HFF-Myc (cell line): ENCODE measurements around the gene ZNF865.
"Not testable (repeated sequence)": the region's sequence is repeated elsewhere in the genome, so short reads cannot be mapped to it uniquely, and the experiment has no call there.

Experiments
- DNase-seq: peaks from one replicate; pipeline ENCODE4 v3.0.0-alpha.2; 2011; ENCODE audit warnings: low read depth; ENCODE audit errors: extremely low read depth
- H3K4me3 ChIP-seq: replicated peaks from 2 replicates; pipeline ENCODE4 v1.5.1; 2011; ENCODE audit warnings: low read depth, mild to moderate bottlenecking, control low read depth, low read length
- TF ChIP-seq, protein P1 (sequence below): IDR thresholded peaks from 2 replicates; pipeline ENCODE4 v1.5.1; 2012; ENCODE audit warnings: mild to moderate bottlenecking, low read depth, low read length, control low read depth; ENCODE audit errors: missing control alignments

Gene ZNF865

DNA sequence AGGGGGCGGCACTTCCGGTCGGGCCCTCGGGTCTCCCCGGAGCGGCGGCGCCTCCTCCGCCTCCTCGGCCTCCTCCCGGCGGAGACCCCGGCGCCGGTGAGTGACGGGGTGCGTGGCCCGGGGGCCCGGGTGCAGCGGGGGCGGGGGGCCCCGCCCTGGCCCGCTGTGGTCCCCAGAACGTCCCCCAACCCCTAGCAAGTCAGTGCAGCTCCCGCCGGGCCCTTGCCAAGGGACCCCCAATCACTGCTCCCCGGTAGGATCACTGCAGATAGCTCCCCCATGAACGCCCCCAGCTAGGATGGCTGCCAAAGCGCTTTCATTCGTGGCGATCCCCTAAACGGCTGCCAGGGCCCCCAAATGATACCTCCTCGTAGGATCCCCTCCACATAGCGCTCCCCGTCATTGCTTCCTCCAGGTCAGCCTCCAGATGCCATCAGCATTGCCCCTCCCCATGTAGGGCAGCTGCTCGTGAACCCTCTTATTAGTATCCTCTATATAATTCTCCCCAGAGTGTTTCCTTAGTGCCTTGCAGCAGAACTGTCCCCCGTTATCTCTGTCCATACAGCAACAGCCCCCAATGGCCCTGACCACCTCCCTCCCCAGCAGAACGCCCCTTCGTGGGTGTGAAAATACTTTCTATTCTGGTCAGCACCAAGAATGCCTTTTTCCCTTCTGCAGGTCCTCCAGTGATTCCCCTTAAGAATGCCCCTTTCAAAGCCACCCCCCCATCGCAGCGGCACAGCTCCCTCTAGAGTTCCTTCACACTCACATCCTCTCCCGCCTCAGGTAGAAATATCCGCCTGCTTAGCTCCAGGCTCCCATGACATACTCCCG, at the start of gene ZNF865:
ZNF865 (plus strand) TSS at position 11 of the 834 bp plus-strand sequence. CDS start 7,972 bp downstream, outside the sequence.
- peak; percentile 66 for DNase-seq
- TF ChIP-seq, protein P1, sequence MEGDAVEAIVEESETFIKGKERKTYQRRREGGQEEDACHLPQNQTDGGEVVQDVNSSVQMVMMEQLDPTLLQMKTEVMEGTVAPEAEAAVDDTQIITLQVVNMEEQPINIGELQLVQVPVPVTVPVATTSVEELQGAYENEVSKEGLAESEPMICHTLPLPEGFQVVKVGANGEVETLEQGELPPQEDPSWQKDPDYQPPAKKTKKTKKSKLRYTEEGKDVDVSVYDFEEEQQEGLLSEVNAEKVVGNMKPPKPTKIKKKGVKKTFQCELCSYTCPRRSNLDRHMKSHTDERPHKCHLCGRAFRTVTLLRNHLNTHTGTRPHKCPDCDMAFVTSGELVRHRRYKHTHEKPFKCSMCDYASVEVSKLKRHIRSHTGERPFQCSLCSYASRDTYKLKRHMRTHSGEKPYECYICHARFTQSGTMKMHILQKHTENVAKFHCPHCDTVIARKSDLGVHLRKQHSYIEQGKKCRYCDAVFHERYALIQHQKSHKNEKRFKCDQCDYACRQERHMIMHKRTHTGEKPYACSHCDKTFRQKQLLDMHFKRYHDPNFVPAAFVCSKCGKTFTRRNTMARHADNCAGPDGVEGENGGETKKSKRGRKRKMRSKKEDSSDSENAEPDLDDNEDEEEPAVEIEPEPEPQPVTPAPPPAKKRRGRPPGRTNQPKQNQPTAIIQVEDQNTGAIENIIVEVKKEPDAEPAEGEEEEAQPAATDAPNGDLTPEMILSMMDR, result peak; percentile 82
- peak within 1 kb of the TSS; percentile 92 for H3K4me3 ChIP-seq

DNA sequence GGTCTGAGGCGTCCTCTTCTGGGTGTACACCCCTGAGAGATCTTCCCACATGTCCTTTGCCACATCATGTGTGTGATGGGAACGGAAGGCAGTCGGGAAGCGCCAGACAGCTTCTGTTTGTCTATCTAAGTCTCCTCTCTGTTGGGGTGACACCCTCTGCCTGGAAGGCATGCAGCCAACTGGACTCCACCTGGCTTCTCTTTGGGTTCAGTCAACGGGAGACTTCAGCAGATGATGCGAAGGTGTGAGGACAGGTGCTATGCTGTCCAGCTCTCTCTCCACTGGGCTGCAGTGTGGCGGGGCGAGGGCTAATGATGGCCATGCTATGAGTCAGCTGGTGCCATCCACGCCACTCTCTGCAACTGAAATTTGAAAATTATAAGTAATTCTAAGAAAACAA, 45.8 kb upstream of the ZNF865 start:
- TF ChIP-seq, protein P1, result no peak
- H3K4me3 ChIP-seq, result no peak overlapping the region
- DNase-seq, result no peak

DNA sequence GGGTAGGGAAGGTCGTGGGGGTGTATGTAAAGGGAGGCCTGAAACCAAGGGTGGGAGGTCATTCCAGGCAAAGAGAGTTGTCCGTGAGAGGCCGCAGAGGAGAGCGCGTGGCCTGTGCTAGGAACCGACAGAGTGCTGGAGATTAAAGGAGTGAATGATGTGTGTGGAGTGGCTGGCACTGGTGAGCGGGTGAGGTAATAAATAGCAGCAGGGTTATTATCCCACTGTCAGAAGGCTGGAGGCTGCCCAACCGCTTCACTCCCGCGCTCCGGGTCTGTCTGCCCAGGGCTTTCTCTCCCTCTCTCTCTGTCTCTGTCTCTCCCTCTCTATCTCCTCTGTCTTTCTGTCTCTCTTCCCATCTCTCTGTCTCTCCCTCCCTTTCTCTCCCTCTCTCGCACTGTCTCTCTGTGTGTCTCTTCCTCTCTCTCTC, 42.2 kb upstream of the ZNF865 start:
- TF ChIP-seq, protein P1, result no peak
- no peak overlapping the region for H3K4me3 ChIP-seq
- DNase-seq, result no peak

DNA sequence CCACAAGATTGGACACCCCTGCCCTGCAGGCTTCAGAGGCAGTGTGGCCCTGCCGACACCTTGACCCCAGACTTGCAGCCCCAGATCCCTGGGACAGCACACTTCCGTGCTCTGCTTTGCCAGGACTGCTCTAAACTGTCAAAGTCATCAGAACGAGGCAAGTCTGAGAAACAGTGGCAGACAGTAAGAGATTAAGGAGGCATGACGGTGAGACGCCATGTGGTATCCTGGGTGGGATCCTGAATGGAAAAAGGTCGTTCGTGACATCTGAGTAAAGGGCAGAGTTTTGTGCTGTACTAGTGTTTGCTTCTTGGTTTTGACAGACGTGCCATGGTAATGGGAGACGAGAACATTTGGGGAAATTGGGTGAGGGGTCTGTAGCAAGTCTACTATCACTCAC, 38.6 kb upstream of the ZNF865 start:
- DNase-seq, result no peak
- H3K4me3 ChIP-seq, result no peak overlapping the region
- TF ChIP-seq, protein P1, result no peak

DNA sequence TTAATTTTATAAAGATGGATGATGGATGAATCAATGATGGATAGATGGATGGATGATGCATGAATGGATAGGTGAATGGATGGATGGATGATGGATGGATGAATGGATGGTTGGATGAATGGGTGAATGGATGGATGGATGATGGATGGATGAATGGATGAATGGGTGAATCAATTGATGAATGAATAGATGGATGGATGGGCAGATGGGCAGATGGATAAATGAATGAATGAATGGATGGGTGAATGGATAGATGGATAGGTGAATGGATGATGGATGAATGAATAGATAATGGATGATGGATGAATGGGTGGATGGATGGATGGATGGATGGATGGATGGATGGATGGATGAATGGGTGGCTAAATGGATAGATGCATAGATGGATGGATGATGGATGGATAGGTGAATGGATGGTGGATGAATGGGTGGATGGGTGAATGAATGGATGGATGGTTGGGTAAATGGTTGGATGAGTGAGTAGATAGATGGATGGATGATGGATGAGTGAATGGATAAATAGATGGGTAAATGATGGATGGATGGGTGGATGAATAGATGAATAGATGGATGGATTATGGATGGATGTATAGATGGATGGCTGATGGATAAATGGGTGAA, 37.6 kb upstream of the ZNF865 start:
- TF ChIP-seq, protein P1, result no peak
- DNase-seq, result no peak

DNA sequence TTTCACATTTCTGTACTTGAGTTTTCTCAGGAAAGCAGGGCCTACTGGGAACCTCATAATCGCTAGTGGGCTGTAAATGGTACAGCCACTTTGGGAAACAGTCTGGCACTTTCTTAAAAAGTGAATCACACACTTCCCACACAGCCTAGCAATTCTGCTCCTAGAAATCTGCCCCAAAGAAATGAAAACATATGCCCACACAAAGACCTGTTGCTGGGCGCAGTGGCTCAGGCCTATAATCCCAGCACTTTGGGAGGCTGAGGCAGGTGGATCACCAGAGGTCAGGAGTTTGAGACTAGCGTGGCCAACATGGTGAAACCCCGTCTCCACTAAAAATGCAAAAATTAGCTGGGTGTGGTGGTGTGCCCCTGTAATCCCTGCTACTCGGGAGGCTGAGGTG, 36.0 kb upstream of the ZNF865 start:
- H3K4me3 ChIP-seq, DNase-seq: not testable (repeated sequence)

More for the DNA sequence above, 37.6 kb upstream of the ZNF865 start:
- H3K4me3 ChIP-seq, result no peak overlapping the region

DNA sequence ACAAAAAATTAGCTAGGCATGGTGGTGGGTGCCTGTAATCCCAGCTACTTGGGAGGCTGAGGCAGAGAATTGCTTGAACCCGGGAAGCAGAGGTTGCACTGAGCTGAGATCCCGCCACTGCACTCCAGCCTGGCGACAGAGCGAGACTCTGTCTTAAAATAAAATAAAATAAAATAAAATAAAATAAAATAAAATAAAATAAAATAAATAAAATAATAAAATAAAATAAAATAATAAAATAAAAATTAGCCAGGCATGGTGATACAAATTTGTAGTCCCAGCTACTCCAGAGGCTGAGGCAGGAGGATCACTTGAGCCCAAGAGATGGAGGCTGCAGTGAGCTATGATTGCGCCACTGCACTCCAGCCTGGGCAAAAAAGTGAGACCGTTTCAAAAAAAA, 31.5 kb upstream of the ZNF865 start:
- not testable (repeated sequence) for DNase-seq, H3K4me3 ChIP-seq
